ENCODE data around the gene TRIM29. TPM values are rescaled to one million over a fixed set of nuclear protein-coding genes. Genes with fewer than 3 reads are reported as not detected.

TRIM29 gene
- total RNA-seq, 4 donors from 2014 or later, result 1.3 to 5.7 (median 3.0) TPM

DNA sequence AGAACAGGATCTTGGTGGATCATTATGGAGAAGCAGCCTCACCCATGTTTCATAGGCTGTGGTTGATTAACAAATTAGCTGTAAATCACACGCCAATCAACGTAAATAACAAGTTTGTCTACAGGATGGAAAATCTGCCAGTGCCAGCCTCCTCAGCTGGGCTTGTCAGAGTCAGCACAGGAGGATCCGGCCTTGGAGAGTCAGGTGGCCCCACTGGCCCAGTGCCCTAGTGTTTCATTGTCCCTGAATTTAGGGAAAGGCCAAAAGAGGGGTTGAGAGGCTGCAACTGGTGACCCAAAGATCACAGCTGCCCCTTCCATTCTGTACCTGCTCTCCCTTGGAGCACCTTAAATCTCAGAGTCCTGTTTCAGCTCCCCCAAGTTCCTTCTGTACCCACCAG is 42.4 kb downstream of the TRIM29 start:
- DNase-seq (ENCODE audit: low spot score) (no peak), ATAC-seq (ENCODE audit: low FRiP score) (no peak)
- TF ChIP-seq, protein P1, sequence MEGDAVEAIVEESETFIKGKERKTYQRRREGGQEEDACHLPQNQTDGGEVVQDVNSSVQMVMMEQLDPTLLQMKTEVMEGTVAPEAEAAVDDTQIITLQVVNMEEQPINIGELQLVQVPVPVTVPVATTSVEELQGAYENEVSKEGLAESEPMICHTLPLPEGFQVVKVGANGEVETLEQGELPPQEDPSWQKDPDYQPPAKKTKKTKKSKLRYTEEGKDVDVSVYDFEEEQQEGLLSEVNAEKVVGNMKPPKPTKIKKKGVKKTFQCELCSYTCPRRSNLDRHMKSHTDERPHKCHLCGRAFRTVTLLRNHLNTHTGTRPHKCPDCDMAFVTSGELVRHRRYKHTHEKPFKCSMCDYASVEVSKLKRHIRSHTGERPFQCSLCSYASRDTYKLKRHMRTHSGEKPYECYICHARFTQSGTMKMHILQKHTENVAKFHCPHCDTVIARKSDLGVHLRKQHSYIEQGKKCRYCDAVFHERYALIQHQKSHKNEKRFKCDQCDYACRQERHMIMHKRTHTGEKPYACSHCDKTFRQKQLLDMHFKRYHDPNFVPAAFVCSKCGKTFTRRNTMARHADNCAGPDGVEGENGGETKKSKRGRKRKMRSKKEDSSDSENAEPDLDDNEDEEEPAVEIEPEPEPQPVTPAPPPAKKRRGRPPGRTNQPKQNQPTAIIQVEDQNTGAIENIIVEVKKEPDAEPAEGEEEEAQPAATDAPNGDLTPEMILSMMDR (IDR thresholded peaks at IDR 0.05), result no peak

DNA sequence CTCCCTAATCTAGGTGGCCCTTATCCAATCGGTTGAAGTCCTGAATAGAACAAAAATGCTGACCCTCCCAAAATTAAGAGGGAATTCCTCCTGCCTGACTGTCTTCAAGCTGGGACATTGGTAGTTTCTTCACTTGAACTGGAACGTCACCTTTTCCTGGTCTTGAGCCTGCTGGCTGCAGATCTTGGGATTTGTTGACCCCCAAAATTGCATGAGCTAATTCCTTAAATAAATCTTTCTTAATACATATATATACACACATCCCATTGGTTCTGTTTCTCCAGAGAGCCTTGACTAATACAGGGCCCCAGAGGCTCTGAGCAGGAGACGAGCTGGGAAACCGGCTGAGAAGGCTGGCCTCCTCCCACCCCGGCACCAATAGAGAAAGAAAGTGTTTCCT is 46.2 kb downstream of the TRIM29 start:
- DNase-seq (ENCODE audit: low spot score), result no peak
- TF ChIP-seq, protein P1 (IDR thresholded peaks at IDR 0.05), result no peak
- ATAC-seq (ENCODE audit: low FRiP score), result no peak

DNA sequence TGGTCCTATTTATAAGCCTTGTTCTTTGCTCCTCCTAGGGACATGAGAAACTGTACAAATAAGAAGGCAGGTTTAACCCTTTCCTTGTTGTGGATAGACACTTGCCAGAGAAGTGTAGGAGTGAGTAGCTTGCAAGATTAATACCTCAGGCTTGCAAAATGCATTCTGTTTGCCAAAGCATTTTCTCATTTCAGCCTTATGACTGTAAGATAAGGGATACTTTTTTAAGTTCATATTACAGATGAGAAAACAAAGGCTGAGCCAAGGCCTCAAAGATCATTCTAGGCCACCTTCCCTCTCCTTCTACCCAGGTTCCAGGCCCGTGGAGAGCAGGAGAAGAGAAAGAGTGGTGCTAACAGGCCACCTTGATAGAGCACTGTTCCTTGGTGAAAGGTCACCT is 46.8 kb downstream of the TRIM29 start:
- DNase-seq (ENCODE audit: low spot score) (no peak), ATAC-seq (ENCODE audit: low FRiP score) (no peak)
- TF ChIP-seq, protein P1 (IDR thresholded peaks at IDR 0.05), result no peak

DNA sequence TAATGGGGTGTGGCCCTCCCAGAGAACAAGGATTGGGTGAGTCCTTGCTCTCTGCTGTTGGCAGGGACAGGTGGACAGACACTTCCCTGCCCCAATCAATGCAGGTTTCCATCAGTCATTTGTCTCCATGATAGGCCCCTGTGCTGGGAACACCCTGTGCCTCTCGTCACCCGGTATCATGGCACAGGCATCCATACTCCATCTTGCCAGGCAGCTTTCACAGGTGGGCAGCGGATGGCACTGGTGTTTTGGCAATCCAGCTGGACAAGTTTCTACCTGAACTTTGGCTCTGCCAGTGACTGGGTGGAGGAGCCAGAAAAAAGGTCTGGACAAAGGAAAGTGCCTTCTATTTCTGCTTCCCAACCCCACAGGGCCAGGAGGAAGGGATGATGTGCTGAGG is 47.5 kb downstream of the TRIM29 start:
- ATAC-seq (ENCODE audit: low FRiP score), result no peak
- DNase-seq (ENCODE audit: low spot score), result no peak

DNA sequence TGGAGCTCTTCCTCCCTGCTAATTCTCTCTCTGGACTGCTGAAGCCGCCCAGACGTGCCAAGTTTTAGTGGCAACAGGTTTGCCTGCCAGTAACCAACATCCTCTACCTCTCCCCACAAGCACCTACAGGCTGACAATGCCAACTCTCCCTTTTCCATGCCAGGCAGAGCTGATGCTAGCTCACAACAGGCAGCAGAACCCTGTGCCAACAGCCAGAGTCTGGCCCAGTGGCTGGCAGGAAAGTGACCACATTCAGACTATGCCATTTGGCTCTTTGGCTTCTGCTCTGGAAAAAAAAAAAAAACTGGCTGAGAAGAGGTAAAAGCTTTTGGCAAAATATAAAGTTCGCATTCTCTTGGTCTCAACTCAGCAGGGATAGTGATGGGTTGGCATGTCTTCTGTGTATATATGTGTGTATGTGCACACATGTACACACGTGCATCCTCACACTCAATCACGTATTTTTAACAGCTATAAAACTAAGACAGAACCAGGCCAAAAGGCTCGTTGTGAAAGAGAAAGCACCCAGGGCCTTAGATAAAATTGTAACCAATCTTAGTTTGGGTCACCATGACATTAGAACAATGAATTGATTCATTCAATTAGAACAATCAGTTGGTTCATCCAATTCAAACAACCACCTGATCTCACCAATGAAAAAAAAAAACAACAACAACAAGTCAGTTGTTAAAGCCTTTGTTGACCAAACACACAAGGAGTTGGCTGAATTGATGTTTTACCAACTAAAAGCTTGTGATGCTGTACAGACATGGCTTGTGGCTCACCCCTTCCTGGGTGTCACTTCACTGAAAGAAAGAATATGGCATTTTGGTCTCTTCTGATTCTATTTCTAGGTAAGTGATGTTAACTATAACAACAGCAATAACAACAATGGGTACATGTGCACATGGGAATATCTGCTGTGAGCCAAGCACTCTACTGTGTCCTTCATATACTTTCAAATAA is 48.6 kb downstream of the TRIM29 start:
- ATAC-seq (ENCODE audit: low FRiP score) (peak; percentile 15), DNase-seq (ENCODE audit: low spot score) (no peak)

More for the DNA sequence above, 47.5 kb downstream of the TRIM29 start:
- TF ChIP-seq, protein P1 (IDR thresholded peaks at IDR 0.05), result no peak

DNA sequence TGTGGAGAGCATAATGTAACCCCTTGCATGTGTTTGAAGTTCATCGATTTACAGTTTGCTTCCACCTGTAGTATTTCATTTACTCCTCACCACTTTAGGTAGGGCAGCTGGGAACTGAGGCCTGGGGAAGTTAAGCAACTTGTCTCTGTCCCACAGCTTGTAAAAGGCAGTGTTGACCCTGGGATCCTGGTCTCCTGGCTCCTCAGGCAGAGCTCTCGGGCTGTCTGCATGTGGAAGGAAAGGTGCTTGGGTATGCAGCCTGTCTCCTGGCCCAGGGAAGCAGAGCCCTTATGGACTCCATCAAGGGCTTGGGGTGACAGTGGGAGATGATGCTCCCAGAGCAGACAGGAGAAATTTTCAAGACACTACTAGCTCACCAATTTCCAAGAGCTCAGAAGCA is 49.9 kb downstream of the TRIM29 start:
- TF ChIP-seq, protein P1 (IDR thresholded peaks at IDR 0.05), result no peak
- ATAC-seq (ENCODE audit: low FRiP score) (no peak), DNase-seq (ENCODE audit: low spot score) (no peak)

More for the DNA sequence above, 48.6 kb downstream of the TRIM29 start:
- TF ChIP-seq, protein P1 (IDR thresholded peaks at IDR 0.05), result no peak

DNA sequence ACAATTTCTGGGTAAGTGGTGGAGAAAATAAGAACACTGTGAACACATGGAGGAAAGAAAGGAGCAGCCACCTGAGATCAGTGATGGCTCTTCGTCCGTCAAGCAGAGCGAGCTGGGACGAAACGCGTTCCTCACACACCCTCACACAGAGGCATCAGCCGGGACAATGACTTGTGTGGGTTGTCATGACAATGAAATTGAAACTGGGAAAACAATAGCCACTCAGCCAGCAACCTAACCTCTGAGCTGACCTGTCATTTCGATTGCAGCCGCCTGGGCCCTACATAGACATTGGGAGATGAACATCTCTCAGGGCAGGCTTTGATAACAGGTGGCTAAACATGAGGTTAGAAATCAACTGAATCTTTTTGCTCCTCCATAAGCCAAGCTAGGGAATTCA is 51.3 kb downstream of the TRIM29 start:
- DNase-seq (ENCODE audit: low spot score), result no peak
- TF ChIP-seq, protein P1 (IDR thresholded peaks at IDR 0.05), result no peak
- ATAC-seq (ENCODE audit: low FRiP score), result no peak

Data from omental fat pad (tissue), 4 donors.